ENCODE data around the gene CCDC102A.

DNA sequence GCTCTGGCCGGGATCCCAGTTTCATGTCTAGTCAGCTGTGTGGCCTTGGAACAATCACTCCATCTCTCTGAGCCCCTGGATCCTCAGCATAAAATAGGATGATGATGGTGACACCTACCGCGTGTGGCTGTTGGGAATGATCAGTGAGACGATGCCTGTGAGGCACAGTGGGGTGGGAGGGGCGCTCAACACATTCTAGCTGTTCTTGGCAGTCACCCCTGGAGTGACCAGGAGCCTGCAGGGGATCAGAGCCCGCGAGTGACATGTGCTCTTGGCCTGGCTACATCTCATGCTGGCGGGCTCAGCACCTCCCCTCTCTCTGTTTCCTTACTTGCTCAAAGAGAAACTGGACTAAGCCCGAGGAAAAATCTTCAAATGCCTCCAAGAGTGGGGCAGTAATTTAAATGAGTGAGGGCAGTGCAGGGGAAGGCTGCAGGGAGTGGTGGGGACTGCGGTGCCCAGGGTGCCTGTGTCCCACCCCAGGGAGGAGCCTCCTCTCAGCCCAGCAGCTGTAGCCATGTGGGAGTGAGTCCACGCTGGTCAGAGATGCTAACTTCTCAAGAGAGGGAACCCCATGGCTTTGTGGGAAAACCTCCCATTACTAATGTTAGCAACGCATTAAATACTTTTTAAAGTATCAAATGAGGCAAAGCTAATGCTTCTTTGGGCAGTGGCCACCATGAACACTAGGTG is 27.0 kb downstream of the CCDC102A start:
- TF ChIP-seq, protein P1, sequence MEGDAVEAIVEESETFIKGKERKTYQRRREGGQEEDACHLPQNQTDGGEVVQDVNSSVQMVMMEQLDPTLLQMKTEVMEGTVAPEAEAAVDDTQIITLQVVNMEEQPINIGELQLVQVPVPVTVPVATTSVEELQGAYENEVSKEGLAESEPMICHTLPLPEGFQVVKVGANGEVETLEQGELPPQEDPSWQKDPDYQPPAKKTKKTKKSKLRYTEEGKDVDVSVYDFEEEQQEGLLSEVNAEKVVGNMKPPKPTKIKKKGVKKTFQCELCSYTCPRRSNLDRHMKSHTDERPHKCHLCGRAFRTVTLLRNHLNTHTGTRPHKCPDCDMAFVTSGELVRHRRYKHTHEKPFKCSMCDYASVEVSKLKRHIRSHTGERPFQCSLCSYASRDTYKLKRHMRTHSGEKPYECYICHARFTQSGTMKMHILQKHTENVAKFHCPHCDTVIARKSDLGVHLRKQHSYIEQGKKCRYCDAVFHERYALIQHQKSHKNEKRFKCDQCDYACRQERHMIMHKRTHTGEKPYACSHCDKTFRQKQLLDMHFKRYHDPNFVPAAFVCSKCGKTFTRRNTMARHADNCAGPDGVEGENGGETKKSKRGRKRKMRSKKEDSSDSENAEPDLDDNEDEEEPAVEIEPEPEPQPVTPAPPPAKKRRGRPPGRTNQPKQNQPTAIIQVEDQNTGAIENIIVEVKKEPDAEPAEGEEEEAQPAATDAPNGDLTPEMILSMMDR (IDR thresholded peaks at IDR 0.05), result no peak
- no peak for TF ChIP-seq POLR2A (IDR thresholded peaks at IDR 0.05)

Measured in uterus (tissue), 2 donors.